Activated naive CD8-positive, alpha-beta T cell treated with anti-CD3 and anti-CD28 coated beads, Interleukin-2, amount 10 ng/mL, durations not matched to agents 7 days and 5 days (primary cell): ENCODE results near the gene METTL22. TPM values are rescaled to one million over a fixed set of nuclear protein-coding genes. Genes with fewer than 3 reads are reported as not detected.

Experiments
- ATAC-seq: fragments of 150-1000 bp; cut with Tn5 transposase; one replicate; pipeline ENCODE4 v1.10.0; 2021; ENCODE audit warnings: low read depth, moderate library complexity
- POLR2A ChIA-PET: fragments of 350-600 bp; sonication (Branson Sonifier 250); formaldehyde crosslinking; loops from one replicate; lab custom pipeline; 2021; ENCODE audit warnings: antibody characterized with exemption; lab: Charles Lee
- DNase-seq: peaks from one replicate; pipeline ENCODE4 v3.0.0; 2021
- H3K27ac Mint-ChIP-seq: one replicate; pipeline ENCODE4 v1.8.0; 2022; ENCODE audit warnings: mild to moderate bottlenecking, mixed read lengths
- H3K27me3 Mint-ChIP-seq: one replicate; pipeline ENCODE4 v1.8.0; 2022; ENCODE audit warnings: mild to moderate bottlenecking, moderate library complexity, mixed read lengths
- H3K36me3 Mint-ChIP-seq: one replicate; pipeline ENCODE4 v1.8.0; 2021; ENCODE audit warnings: mild to moderate bottlenecking, mixed read lengths
- H3K4me1 Mint-ChIP-seq: one replicate; pipeline ENCODE4 v1.8.0; 2021; ENCODE audit warnings: mixed read lengths
- H3K4me3 Mint-ChIP-seq: one replicate; pipeline ENCODE4 v1.8.0; 2022; ENCODE audit warnings: mild to moderate bottlenecking, moderate library complexity, mixed read lengths
- H3K9me3 Mint-ChIP-seq: one replicate; pipeline ENCODE4 v1.8.0; 2021; ENCODE audit warnings: mixed read lengths
- total RNA-seq, 2 experiments: library from RNA; stranded (reverse); gene quantifications; one replicate each; pipeline ENCODE4 v1.2.3, GENCODE V29; 2021

METTL22 gene
- total RNA-seq, 2 experiments from 2014 or later, result 36.3 to 40.8 TPM

- H3K4me3 Mint-ChIP-seq, result no peak overlapping the region
- no peaks in the 10 kb centered on the region for H3K36me3 Mint-ChIP-seq
- peaks cover 4% of the 10 kb centered on the region for H3K4me1 Mint-ChIP-seq
- DNase-seq (no peak), ATAC-seq (no peak)
- no peak overlapping the region for H3K27ac Mint-ChIP-seq
- H3K9me3 Mint-ChIP-seq, result no peaks in the 10 kb centered on the region
- POLR2A ChIA-PET, result no interaction called here
- H3K27me3 Mint-ChIP-seq, result peaks cover 36% of the 10 kb centered on the region
These were observed 35.6 kb upstream of the METTL22 start for GRCh38 chr16:8585857-8586256.

- Mint-ChIP-seq H3K4me1 (peaks cover under 1% of the 10 kb centered on the region), H3K4me3 (no peak overlapping the region), H3K36me3 (no peaks in the 10 kb centered on the region), H3K9me3 (no peaks in the 10 kb centered on the region), H3K27me3 (peaks cover 36% of the 10 kb centered on the region), H3K27ac (no peak overlapping the region)
- POLR2A ChIA-PET, result no interaction called here
- no peak for ATAC-seq
- DNase-seq, result no peak
These were observed 34.4 kb upstream of the METTL22 start for GRCh38 chr16:8587065-8587464.

- Mint-ChIP-seq H3K4me1 (no peaks in the 10 kb centered on the region), H3K36me3 (no peaks in the 10 kb centered on the region), H3K27ac (no peak overlapping the region), H3K4me3 (no peak overlapping the region), H3K9me3 (no peaks in the 10 kb centered on the region), H3K27me3 (peaks cover 33% of the 10 kb centered on the region)
- POLR2A ChIA-PET, result no interaction called here
- ATAC-seq (no peak), DNase-seq (no peak)
These were observed 32.8 kb upstream of the METTL22 start for GRCh38 chr16:8588682-8589056.

- Mint-ChIP-seq H3K27ac (no peak overlapping the region), H3K36me3 (no peaks in the 10 kb centered on the region), H3K4me1 (no peaks in the 10 kb centered on the region), H3K27me3 (peaks cover 33% of the 10 kb centered on the region), H3K4me3 (no peak overlapping the region), H3K9me3 (no peaks in the 10 kb centered on the region)
- ATAC-seq (no peak), DNase-seq (no peak)
- POLR2A ChIA-PET, result no interaction called here
These were observed 32.2 kb upstream of the METTL22 start for GRCh38 chr16:8589057-8589899.

- no peak for DNase-seq
These were observed 31.4 kb upstream of the METTL22 start, which contains the start of gene TMEM114 for GRCh38 chr16:8589900-8590688. Gene TMEM114 (minus strand): TSS chr16:8590511. CDS start chr16:8589838, 673 bp downstream.

GRCh38 chr16:8590811-8591210 lies 30.7 kb upstream of the METTL22 start:
- POLR2A ChIA-PET, result no interaction called here

More at GRCh38 chr16:8589900-8590688, 31.4 kb upstream of the METTL22 start, which contains the start of gene TMEM114:
- Mint-ChIP-seq H3K4me1 (no peaks in the 10 kb centered on the region), H3K4me3 (no peak within 1 kb of the TSS), H3K27ac (no peak within 1 kb of the TSS), H3K27me3 (peaks cover 31% of the 10 kb centered on the region), H3K36me3 (no peaks in the 10 kb centered on the region), H3K9me3 (no peaks in the 10 kb centered on the region)
- no peak for ATAC-seq
- POLR2A ChIA-PET, result no interaction called here

GRCh38 chr16:8591451-8591850 lies 30.0 kb upstream of the METTL22 start:
- Mint-ChIP-seq H3K9me3 (no peaks in the 10 kb centered on the region), H3K4me3 (no peak overlapping the region), H3K27ac (no peak overlapping the region), H3K4me1 (no peaks in the 10 kb centered on the region), H3K36me3 (no peaks in the 10 kb centered on the region), H3K27me3 (peaks cover 26% of the 10 kb centered on the region)
- POLR2A ChIA-PET, result no interaction called here
- ATAC-seq, result no peak
- DNase-seq, result no peak

More at GRCh38 chr16:8590811-8591210, 30.7 kb upstream of the METTL22 start:
- H3K36me3 Mint-ChIP-seq, result no peaks in the 10 kb centered on the region
- no peak overlapping the region for H3K27ac Mint-ChIP-seq
- H3K9me3 Mint-ChIP-seq, result no peaks in the 10 kb centered on the region
- peaks cover 28% of the 10 kb centered on the region for H3K27me3 Mint-ChIP-seq
- ATAC-seq (no peak), DNase-seq (no peak)
- H3K4me3 Mint-ChIP-seq, result no peak overlapping the region
- no peaks in the 10 kb centered on the region for H3K4me1 Mint-ChIP-seq

- H3K36me3 Mint-ChIP-seq, result no peaks in the 10 kb centered on the region
- ATAC-seq, result no peak
These were observed 27.3 kb upstream of the METTL22 start for GRCh38 chr16:8594149-8594666.

GRCh38 chr16:8595783-8596182 lies 25.7 kb upstream of the METTL22 start:
- Mint-ChIP-seq H3K36me3 (no peaks in the 10 kb centered on the region), H3K27ac (no peak overlapping the region), H3K4me3 (no peak overlapping the region), H3K4me1 (no peaks in the 10 kb centered on the region), H3K9me3 (no peaks in the 10 kb centered on the region), H3K27me3 (no peaks in the 10 kb centered on the region)
- DNase-seq (no peak), ATAC-seq (no peak)
- POLR2A ChIA-PET, result no interaction called here

More at GRCh38 chr16:8594149-8594666, 27.3 kb upstream of the METTL22 start:
- H3K4me1 Mint-ChIP-seq, result no peaks in the 10 kb centered on the region
- H3K4me3 Mint-ChIP-seq, result no peak overlapping the region
- H3K27ac Mint-ChIP-seq, result no peak overlapping the region
- peaks cover 2% of the 10 kb centered on the region for H3K27me3 Mint-ChIP-seq
- no peaks in the 10 kb centered on the region for H3K9me3 Mint-ChIP-seq
- no peak for DNase-seq
- POLR2A ChIA-PET, result no interaction called here

GRCh38 chr16:8596581-8596980 lies 24.9 kb upstream of the METTL22 start:
- Mint-ChIP-seq H3K9me3 (no peaks in the 10 kb centered on the region), H3K4me1 (no peaks in the 10 kb centered on the region), H3K36me3 (no peaks in the 10 kb centered on the region), H3K27me3 (no peaks in the 10 kb centered on the region), H3K27ac (no peak overlapping the region), H3K4me3 (no peak overlapping the region)
- DNase-seq, result no peak
- no peak for ATAC-seq
- POLR2A ChIA-PET, result interaction anchor here (0.5 kb wide), 1 partner anchor 251 kb away, joined by 3 read pairs; no protein-coding TSS in a partner anchor

- no peak overlapping the region for H3K27ac Mint-ChIP-seq
- no peaks in the 10 kb centered on the region for H3K36me3 Mint-ChIP-seq
- DNase-seq (no peak), ATAC-seq (no peak)
- H3K4me3 Mint-ChIP-seq, result no peak overlapping the region
- POLR2A ChIA-PET, result no interaction called here
- no peaks in the 10 kb centered on the region for H3K9me3 Mint-ChIP-seq
- H3K27me3 Mint-ChIP-seq, result peaks cover 1% of the 10 kb centered on the region
- no peaks in the 10 kb centered on the region for H3K4me1 Mint-ChIP-seq
These were observed 21.2 kb upstream of the METTL22 start for GRCh38 chr16:8600144-8600775.

GRCh38 chr16:8605554-8605953 lies 15.9 kb upstream of the METTL22 start:
- POLR2A ChIA-PET, result no interaction called here
- H3K4me1 Mint-ChIP-seq, result no peaks in the 10 kb centered on the region
- no peaks in the 10 kb centered on the region for H3K36me3 Mint-ChIP-seq
- ATAC-seq (no peak), DNase-seq (no peak)
- no peaks in the 10 kb centered on the region for H3K9me3 Mint-ChIP-seq
- H3K4me3 Mint-ChIP-seq, result no peak overlapping the region
- H3K27me3 Mint-ChIP-seq, result peaks cover 7% of the 10 kb centered on the region
- H3K27ac Mint-ChIP-seq, result no peak overlapping the region

- Mint-ChIP-seq H3K4me1 (no peaks in the 10 kb centered on the region), H3K9me3 (no peaks in the 10 kb centered on the region), H3K27ac (no peak overlapping the region), H3K4me3 (no peak overlapping the region), H3K36me3 (no peaks in the 10 kb centered on the region), H3K27me3 (peaks cover 7% of the 10 kb centered on the region)
- DNase-seq, result no peak
- POLR2A ChIA-PET, result no interaction called here
- no peak for ATAC-seq
These were observed 14.3 kb upstream of the METTL22 start for GRCh38 chr16:8607214-8607613.
